ENCODE measurements around the gene KCNJ18.
"Not testable (repeated sequence)": the region's sequence is repeated elsewhere in the genome, so short reads cannot be mapped to it uniquely, and the experiment has no call there.

KCNJ18 gene

GRCh38 chr17:21691883-21692703 is at the start of gene KCNJ18:
Gene KCNJ18 (plus strand): TSS chr17:21692523. CDS start chr17:21702787, 10,264 bp downstream.
- DNase-seq (ENCODE audit: low read depth); in situ Hi-C loops (cut with HindIII; ENCODE audit: low sequenced_read_pairs); H3K4me3 ChIP-seq (ENCODE audit: low read depth, low read length): not testable (repeated sequence)

DNA sequence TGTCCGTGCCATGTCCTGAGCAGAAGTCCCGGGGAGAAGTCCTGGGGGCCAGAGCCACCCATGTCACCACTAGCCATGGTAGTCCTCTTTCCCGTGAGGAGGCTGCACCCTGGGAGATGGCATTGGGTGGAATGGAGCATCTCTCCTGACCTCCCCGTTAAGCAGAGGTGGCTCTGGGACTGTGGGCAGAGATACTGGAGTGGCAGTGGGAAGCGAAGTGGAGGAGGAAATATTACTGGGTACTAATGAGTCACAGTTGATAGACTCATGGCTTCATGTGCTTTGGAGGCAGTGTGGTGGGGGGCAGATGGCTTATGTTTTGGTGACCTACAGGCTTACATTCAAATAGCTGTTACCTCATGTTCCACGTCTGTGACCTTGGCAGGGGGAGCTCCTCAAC is 44.2 kb upstream of the KCNJ18 start:
- H3K4me3 ChIP-seq (ENCODE audit: low read depth, low read length); DNase-seq (ENCODE audit: low read depth); in situ Hi-C loops (cut with HindIII; ENCODE audit: low sequenced_read_pairs): not testable (repeated sequence)

- in situ Hi-C loops (cut with HindIII; ENCODE audit: low sequenced_read_pairs); H3K4me3 ChIP-seq (ENCODE audit: low read depth, low read length); DNase-seq (ENCODE audit: low read depth): not testable (repeated sequence)
Observed at GRCh38 chr17:21650043-21650442, 42.3 kb upstream of the KCNJ18 start.

- H3K4me3 ChIP-seq (ENCODE audit: low read depth, low read length); in situ Hi-C loops (cut with HindIII; ENCODE audit: low sequenced_read_pairs); DNase-seq (ENCODE audit: low read depth): not testable (repeated sequence)
Observed at GRCh38 chr17:21652049-21652448, 40.3 kb upstream of the KCNJ18 start.

GRCh38 chr17:21653211-21653610 is 39.1 kb upstream of the KCNJ18 start:
- DNase-seq (ENCODE audit: low read depth); H3K4me3 ChIP-seq (ENCODE audit: low read depth, low read length); in situ Hi-C loops (cut with HindIII; ENCODE audit: low sequenced_read_pairs): not testable (repeated sequence)

DNA sequence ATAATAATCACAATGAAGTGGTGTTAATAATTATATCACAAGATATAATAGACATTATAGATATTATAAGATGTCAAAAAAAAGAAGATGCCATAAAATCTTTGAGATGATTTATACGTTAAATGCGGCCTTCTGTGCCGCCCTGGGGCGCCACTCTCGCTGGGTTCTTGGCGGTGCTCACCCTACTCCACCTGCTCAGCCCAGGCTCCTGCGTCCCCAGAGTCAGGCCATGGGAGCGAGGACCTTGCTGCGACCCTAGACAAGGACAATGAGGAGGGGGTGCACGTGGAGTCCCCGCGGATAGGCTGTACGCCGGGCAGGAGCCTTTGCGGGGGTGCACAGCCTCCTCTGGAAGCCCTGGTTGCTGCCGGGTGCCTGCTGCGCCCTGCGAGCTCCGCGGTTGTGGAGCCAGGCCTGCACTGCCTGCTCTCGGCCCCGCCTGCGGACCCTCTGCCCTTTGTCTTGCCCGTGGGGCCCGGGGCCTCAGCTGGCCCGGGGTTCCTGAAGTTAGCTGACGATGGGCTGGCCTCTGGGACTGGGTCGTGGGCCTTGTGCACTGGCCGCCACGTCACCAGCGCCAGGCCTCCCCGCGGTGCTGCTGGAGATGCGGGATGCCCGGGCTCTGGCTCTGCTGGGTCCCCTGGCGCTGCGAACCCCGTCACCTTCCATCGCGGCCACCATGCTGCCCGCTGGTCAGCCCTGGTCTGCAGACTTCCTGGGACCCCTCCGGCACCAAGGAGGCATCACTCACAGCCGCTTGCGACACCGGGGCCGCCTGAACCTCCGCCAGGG is 35.6 kb upstream of the KCNJ18 start:
- DNase-seq (ENCODE audit: low read depth); in situ Hi-C loops (cut with HindIII; ENCODE audit: low sequenced_read_pairs); H3K4me3 ChIP-seq (ENCODE audit: low read depth, low read length): not testable (repeated sequence)

GRCh38 chr17:21659635-21660034 is 32.7 kb upstream of the KCNJ18 start:
- H3K4me3 ChIP-seq (ENCODE audit: low read depth, low read length); DNase-seq (ENCODE audit: low read depth); in situ Hi-C loops (cut with HindIII; ENCODE audit: low sequenced_read_pairs): not testable (repeated sequence)

- H3K4me3 ChIP-seq (ENCODE audit: low read depth, low read length); DNase-seq (ENCODE audit: low read depth); in situ Hi-C loops (cut with HindIII; ENCODE audit: low sequenced_read_pairs): not testable (repeated sequence)
Observed at GRCh38 chr17:21661455-21661854, 30.9 kb upstream of the KCNJ18 start.

DNA sequence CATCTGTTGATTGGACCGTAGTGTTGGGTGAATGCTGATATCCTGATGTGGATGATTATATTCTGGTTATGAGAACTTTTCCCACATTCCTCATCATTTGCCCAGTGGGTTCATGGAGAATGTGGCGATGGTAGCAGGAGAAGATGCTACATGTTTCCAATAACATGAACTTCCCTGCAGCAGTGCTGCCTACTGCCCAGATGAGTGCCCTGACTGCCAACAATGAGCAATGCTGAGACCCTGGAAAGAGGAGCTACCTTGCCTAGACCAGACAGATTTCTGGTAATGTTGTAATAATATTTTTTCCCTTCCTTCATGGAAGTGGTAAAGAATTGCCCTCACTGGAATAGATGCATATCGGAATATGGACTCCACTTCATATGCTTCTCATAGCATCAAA is 29.2 kb upstream of the KCNJ18 start:
- in situ Hi-C loops (cut with HindIII; ENCODE audit: low sequenced_read_pairs); H3K4me3 ChIP-seq (ENCODE audit: low read depth, low read length); DNase-seq (ENCODE audit: low read depth): not testable (repeated sequence)

DNA sequence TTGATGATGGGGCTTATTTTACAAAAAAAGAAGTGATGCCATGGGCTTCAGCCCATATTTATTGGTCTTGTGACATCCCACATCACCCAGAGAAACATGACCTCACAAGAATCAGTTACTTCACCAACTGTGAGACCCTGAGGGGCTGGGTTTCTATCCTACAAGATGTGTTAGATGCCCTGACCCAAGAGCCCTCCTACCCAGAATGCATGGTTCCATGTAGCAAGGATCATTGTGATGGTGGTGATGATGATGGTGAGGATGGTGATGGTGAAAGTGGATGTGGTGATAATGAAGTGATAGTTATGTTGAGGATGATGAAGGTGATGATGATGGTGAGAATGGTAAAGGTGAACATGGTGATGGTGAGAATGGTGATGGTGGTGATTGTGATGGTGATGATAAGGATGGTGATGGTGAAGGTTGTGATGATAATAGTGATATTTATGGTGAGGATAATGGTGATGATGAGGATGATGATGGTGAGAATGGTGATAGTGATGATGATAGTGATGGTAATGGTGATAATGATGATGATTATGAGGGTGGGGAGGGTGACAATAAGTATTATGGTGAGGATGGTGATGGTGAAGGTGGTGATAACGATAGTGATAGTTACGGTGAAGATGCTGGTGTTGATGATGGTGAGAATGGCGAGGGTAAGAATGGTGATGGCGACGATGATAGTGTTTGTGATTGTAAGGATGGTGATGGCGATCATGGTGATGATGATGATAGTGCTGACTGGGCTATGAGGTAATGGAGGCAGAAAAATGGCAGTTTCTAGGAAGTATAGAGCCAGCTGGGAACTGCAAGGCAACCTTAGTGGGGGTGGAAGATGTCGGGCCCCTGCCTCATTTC is 28.5 kb upstream of the KCNJ18 start:
- H3K4me3 ChIP-seq (ENCODE audit: low read depth, low read length); in situ Hi-C loops (cut with HindIII; ENCODE audit: low sequenced_read_pairs); DNase-seq (ENCODE audit: low read depth): not testable (repeated sequence)

GRCh38 chr17:21665171-21665570 is 27.2 kb upstream of the KCNJ18 start:
- H3K4me3 ChIP-seq (ENCODE audit: low read depth, low read length); in situ Hi-C loops (cut with HindIII; ENCODE audit: low sequenced_read_pairs); DNase-seq (ENCODE audit: low read depth): not testable (repeated sequence)

DNA sequence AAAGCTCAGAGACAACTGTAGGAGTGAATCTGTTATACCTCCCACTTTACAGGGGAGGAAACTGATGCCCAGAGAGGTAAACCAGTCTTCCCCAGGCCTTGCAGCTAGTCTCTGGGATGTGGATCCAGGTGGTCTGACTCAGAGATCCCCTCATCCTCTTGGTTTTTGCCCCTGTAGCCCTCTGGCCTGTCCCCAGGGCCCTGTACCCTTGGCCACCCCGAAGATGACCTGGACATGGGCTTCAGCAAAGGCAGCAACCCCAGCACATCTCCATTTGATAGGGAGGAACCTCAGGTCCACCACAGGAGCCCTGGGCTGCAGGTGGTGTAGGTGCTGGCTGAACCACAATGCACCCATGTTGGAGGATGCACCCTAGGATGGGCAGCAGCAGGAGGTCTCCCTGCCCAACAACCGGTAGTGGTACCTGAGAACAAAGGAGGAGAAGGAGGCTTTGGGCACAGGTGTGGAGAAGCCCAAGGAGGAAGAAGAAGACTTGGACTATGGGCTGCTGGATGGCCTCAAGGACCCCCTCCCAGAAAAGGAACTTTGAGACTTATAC is 26.3 kb upstream of the KCNJ18 start:
- in situ Hi-C loops (cut with HindIII; ENCODE audit: low sequenced_read_pairs); DNase-seq (ENCODE audit: low read depth): not testable (repeated sequence)

GRCh38 chr17:21666711-21667412 is 25.5 kb upstream of the KCNJ18 start:
- H3K4me3 ChIP-seq (ENCODE audit: low read depth, low read length); DNase-seq (ENCODE audit: low read depth); in situ Hi-C loops (cut with HindIII; ENCODE audit: low sequenced_read_pairs): not testable (repeated sequence)

More for the DNA sequence above, 26.3 kb upstream of the KCNJ18 start:
- H3K4me3 ChIP-seq (ENCODE audit: low read depth, low read length), result not testable (repeated sequence)

DNA sequence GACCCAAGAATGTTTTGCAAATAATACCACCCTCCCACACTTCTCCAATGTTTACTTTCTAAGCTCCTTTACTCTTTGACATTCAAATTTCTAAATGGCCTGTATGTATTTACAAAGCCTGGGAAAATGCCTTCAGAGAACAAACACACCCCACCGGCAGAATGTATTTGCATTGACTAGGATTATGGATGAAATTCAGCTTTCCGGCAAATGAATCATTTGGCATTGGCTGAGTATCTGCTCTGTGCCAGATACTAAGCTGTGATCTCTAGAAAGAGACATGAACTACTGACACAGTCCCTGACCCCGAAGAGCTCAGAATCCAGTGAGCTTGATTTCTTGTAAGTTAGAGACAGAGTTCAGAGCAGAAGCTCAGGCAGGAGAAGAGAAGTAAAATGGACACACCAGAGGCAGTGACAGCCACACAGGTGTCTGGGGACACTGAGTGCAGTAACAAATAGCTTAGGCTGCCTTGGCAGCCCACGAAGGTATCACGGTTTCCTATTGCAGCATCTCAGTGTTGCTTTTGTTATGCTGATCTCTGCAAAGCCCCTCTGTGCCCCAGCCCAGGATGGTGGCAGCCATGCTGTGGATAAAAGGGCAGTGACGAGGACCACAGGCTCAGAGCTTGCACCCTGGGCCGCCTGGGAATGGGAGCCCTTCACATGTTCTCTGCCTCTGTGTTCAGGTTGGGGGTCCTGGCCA is 24.8 kb upstream of the KCNJ18 start:
- H3K4me3 ChIP-seq (ENCODE audit: low read depth, low read length); in situ Hi-C loops (cut with HindIII; ENCODE audit: low sequenced_read_pairs); DNase-seq (ENCODE audit: low read depth): not testable (repeated sequence)

- DNase-seq (ENCODE audit: low read depth); in situ Hi-C loops (cut with HindIII; ENCODE audit: low sequenced_read_pairs): not testable (repeated sequence)
Observed at GRCh38 chr17:21668118-21668488, 24.2 kb upstream of the KCNJ18 start.

More at GRCh38 chr17:21668118-21668488, 24.2 kb upstream of the KCNJ18 start:
- not testable (repeated sequence) for H3K4me3 ChIP-seq (ENCODE audit: low read depth, low read length)
